ENCODE results near the gene IL22RA2. TPM values are rescaled to one million over a fixed set of nuclear protein-coding genes. Genes with fewer than 3 reads are reported as not detected.

The IL22RA2 gene
- total and polyA plus RNA-seq, 9 of the 15 experiments (the other 6 are each of a cell fraction or from before 2014, with no cell fraction given) = 0.03 TPM; not detected in 8

DNA sequence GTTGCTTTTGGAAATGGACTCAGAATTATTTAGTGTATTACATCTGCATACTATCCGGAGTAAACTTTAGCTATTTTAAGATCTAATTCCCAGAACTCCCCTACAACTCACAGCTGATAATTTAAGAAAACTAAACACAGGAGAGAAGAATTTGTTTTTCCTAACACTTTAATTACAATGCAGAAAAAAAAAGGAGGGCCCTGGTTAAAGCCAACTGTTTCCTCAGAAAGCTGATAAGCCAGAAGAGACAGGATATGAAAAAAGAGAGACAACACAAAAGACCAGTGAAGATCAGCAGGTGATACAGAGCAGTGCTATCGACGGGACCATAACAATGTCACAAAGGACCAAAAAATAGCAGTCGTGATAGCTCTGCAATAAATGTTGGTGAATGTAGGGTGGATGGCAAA lies 39.9 kb upstream of the IL22RA2 start (continued):
- TF ChIP-seq TSHZ1 (CRISPR knock-in tag; IDR thresholded peaks at IDR 0.05) (no peak), ZNF75A (CRISPR knock-in tag; IDR thresholded peaks at IDR 0.05) (no peak), SREBF2 (CRISPR knock-in tag; IDR thresholded peaks at IDR 0.05) (no peak), HMGN3 (IDR thresholded peaks at IDR 0.05; ENCODE audit: borderline replicate concordance, extremely low read depth, insufficient read length, low read depth, low read length) (no peak), PHB2 (IDR thresholded peaks at IDR 0.05; ENCODE audit: low read depth) (no peak), DMBX1 (CRISPR knock-in tag; IDR thresholded peaks at IDR 0.05; ENCODE audit: borderline replicate concordance) (no peak), SFPQ (IDR thresholded peaks at IDR 0.05; ENCODE audit: low read depth, low read length) (no peak), POLR2B (IDR thresholded peaks at IDR 0.05; ENCODE audit: low read depth, partially characterized antibody) (no peak), ZBTB17 (CRISPR knock-in tag; IDR thresholded peaks at IDR 0.05) (no peak), ZNF263 (CRISPR knock-in tag; IDR thresholded peaks at IDR 0.05; ENCODE audit: borderline replicate concordance) (no peak), ARNT (IDR thresholded peaks at IDR 0.05) (no peak), POLR2AphosphoS2 (IDR thresholded peaks at IDR 0.05; ENCODE audit: low read length) (no peak)
- TF ChIP-seq, protein P1, sequence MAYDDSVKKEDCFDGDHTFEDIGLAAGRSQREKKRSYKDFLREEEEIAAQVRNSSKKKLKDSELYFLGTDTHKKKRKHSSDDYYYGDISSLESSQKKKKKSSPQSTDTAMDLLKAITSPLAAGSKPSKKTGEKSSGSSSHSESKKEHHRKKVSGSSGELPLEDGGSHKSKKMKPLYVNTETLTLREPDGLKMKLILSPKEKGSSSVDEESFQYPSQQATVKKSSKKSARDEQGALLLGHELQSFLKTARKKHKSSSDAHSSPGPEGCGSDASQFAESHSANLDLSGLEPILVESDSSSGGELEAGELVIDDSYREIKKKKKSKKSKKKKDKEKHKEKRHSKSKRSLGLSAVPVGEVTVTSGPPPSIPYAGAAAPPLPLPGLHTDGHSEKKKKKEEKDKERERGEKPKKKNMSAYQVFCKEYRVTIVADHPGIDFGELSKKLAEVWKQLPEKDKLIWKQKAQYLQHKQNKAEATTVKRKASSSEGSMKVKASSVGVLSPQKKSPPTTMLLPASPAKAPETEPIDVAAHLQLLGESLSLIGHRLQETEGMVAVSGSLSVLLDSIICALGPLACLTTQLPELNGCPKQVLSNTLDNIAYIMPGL (CRISPR knock-in tag; IDR thresholded peaks at IDR 0.05) = no peak

All from K562 (cell line).